Right atrium auricular region (tissue), 2 donors: ENCODE results near the gene SLC66A3. TPM values are rescaled to one million over a fixed set of nuclear protein-coding genes. Genes with fewer than 3 reads are reported as not detected.

Experiments used
- DNase-seq: peaks from one replicate; pipeline ENCODE4 v3.0.0-alpha.2; 2019; ENCODE audit warnings: low spot score
- H3K27ac ChIP-seq, 2 donors: fragments of 200-600 bp; sonication (generic); 1 replicate in 1 of 2; 2 replicates in 1 of 2; pipeline ENCODE4 v1.5.1; 2016 to 2019
- H3K27me3 ChIP-seq, 2 donors: fragments of 200-600 bp; sonication (generic); one replicate each; pipeline versions ENCODE4 v1.5.1 to v1.6.0; 2017 to 2019
- H3K36me3 ChIP-seq: fragments of 200-600 bp; sonication (generic); one replicate; pipeline ENCODE4 v1.5.1; 2016
- H3K4me1 ChIP-seq, 2 donors: fragments of 200-600 bp; sonication (generic); one replicate each; pipeline versions ENCODE4 v1.5.1 to v1.6.0; 2017 to 2019
- H3K4me3 ChIP-seq, 2 donors: fragments of 200-600 bp; sonication (generic); 1 replicate in 1 of 2; 2 replicates in 1 of 2; pipeline ENCODE4 v1.5.1; 2017 to 2019; ENCODE audit warnings: mild to moderate bottlenecking in 1 of 2, moderate library complexity in 1 of 2
- H3K9me3 ChIP-seq, 2 donors: fragments of 200-600 bp; sonication (generic); one replicate each; pipeline ENCODE4 v1.5.1; 2019
- total RNA-seq, 2 donors: library from RNA; depleted of rRNA; stranded (reverse); fragments of >200 nt; gene quantifications; one replicate each; pipeline ENCODE4 v1.1.0, GENCODE V29; 2016
- TF ChIP-seq, protein P1 (sequence below), 2 donors: fragments of 200-600 bp; sonication (generic); IDR thresholded peaks; one replicate each; pipeline ENCODE4 v1.5.1; 2019; ENCODE audit warnings: antibody characterized with exemption in 2 of 2

Gene SLC66A3
- total RNA-seq, 2 donors from 2014 or later, result 18.7 to 19.2 TPM

GRCh38 chr2:11121099-11121822 lies 34.0 kb upstream of the SLC66A3 start:
- H3K27me3 ChIP-seq, result no peaks in the 10 kb centered on the region
- no peaks in the 10 kb centered on the region for H3K9me3 ChIP-seq
- no peak for DNase-seq
- H3K36me3 ChIP-seq, result no peaks in the 10 kb centered on the region
- TF ChIP-seq, protein P1, sequence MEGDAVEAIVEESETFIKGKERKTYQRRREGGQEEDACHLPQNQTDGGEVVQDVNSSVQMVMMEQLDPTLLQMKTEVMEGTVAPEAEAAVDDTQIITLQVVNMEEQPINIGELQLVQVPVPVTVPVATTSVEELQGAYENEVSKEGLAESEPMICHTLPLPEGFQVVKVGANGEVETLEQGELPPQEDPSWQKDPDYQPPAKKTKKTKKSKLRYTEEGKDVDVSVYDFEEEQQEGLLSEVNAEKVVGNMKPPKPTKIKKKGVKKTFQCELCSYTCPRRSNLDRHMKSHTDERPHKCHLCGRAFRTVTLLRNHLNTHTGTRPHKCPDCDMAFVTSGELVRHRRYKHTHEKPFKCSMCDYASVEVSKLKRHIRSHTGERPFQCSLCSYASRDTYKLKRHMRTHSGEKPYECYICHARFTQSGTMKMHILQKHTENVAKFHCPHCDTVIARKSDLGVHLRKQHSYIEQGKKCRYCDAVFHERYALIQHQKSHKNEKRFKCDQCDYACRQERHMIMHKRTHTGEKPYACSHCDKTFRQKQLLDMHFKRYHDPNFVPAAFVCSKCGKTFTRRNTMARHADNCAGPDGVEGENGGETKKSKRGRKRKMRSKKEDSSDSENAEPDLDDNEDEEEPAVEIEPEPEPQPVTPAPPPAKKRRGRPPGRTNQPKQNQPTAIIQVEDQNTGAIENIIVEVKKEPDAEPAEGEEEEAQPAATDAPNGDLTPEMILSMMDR (IDR thresholded peaks at IDR 0.05), result no peak
- H3K27ac ChIP-seq, result no peak overlapping the region
- H3K4me3 ChIP-seq, result no peak overlapping the region
- no peaks in the 10 kb centered on the region for H3K4me1 ChIP-seq

DNA sequence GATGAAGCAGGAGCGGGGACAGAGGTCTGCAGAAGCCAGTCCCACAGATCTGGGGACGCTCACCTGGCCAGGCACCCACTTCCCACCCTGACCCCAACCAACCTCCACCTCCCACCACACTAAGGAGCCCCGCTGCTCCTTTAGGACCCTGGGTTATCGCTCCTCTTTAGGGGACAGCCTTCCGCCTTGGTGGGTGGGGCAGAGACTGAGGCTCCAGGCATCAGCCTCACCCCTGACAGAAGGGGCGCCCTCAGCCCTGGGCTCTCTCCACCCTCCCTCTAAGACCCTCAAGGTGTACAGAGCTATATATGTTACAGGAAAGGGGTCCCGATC lies 33.5 kb upstream of the SLC66A3 start:
- TF ChIP-seq, protein P1 (IDR thresholded peaks at IDR 0.05), result no peak
- no peaks in the 10 kb centered on the region for H3K27me3 ChIP-seq

GRCh38 chr2:11122380-11122779 lies 32.9 kb upstream of the SLC66A3 start:
- H3K27ac ChIP-seq, result no peak overlapping the region
- H3K4me1 ChIP-seq, result no peaks in the 10 kb centered on the region
- no peaks in the 10 kb centered on the region for H3K36me3 ChIP-seq
- no peak for DNase-seq
- no peaks in the 10 kb centered on the region for H3K27me3 ChIP-seq
- TF ChIP-seq, protein P1 (IDR thresholded peaks at IDR 0.05), result no peak
- H3K4me3 ChIP-seq, result no peak overlapping the region
- no peaks in the 10 kb centered on the region for H3K9me3 ChIP-seq

More for the DNA sequence above, 33.5 kb upstream of the SLC66A3 start:
- Histone ChIP-seq H3K9me3 (no peaks in the 10 kb centered on the region), H3K4me3 (no peak overlapping the region), H3K27ac (no peak overlapping the region), H3K4me1 (no peaks in the 10 kb centered on the region), H3K36me3 (no peaks in the 10 kb centered on the region)
- DNase-seq, result no peak

- no peak overlapping the region for H3K27ac ChIP-seq
- DNase-seq, result no peak
- no peaks in the 10 kb centered on the region for H3K27me3 ChIP-seq
- no peaks in the 10 kb centered on the region for H3K4me1 ChIP-seq
- TF ChIP-seq, protein P1 (IDR thresholded peaks at IDR 0.05), result no peak
- no peaks in the 10 kb centered on the region for H3K9me3 ChIP-seq
- H3K36me3 ChIP-seq, result no peaks in the 10 kb centered on the region
- H3K4me3 ChIP-seq, result no peak overlapping the region
These were observed 32.1 kb upstream of the SLC66A3 start for GRCh38 chr2:11123001-11123809.

DNA sequence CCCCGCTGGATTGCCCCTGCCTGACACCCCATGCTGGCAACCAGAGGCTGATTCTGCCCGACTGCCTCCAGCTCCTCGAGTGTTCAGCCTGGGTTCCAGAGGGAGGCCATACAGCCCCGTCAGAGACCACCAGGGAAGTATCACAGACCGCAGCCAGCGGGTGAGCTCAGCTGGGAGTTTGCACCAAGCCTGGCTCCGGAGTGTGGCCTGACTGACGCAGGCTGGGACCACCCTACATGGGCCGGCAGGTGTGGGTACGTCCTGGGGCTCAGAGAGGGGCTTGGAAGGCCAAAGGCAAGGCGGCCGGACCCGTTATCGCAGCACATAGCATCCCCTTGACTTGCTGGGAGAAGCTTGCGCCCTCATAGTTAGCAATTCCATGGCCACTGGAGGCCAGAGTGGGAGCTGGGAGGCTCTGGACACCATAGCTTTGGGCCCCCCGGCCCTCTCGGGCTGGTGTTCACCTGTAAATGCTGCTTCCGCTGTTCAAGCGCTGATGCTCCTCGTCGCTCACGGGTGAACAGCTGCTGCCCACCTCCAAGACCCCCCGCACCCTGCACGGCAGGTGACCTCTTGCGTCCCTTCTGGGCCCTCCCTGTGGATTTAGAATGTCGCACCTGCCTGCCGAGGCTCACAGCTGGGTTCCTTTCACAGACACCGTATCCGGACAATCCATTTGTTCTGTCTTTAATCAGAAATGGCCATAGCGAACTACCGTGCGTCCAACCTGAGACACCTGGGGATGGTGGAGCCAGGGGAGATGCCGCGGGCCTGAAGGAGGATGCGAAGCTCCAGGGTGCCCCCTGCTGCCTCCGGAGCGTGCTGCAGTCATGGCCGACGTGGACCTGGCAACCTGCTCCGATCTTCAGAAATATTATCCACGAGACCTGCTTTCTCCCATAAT lies 31.2 kb upstream of the SLC66A3 start:
- no peak for DNase-seq
- Histone ChIP-seq H3K36me3 (no peaks in the 10 kb centered on the region), H3K4me1 (no peaks in the 10 kb centered on the region), H3K4me3 (no peak overlapping the region), H3K27me3 (no peaks in the 10 kb centered on the region), H3K27ac (no peak overlapping the region), H3K9me3 (no peaks in the 10 kb centered on the region)
- TF ChIP-seq, protein P1 (IDR thresholded peaks at IDR 0.05), result peak; percentile 49 to 76
